ENCODE measurements around the gene PARP8.

The PARP8 gene

GRCh38 chr5:50855001-50855400 lies 188.6 kb downstream of the PARP8 start:
- DNase-seq = no peak

- no peak for DNase-seq
Measured at GRCh38 chr5:50856401-50857119, 190.1 kb downstream of the PARP8 start.

GRCh38 chr5:50863534-50864170 lies 197.2 kb downstream of the PARP8 start:
- DNase-seq = no peak

GRCh38 chr5:50864466-50864865 lies 198.0 kb downstream of the PARP8 start:
- DNase-seq = no peak

GRCh38 chr5:50866415-50866814 lies 200.0 kb downstream of the PARP8 start:
- DNase-seq = no peak

GRCh38 chr5:50867140-50867539 lies 200.7 kb downstream of the PARP8 start:
- DNase-seq = no peak

GRCh38 chr5:50873595-50874277 lies 207.3 kb downstream of the PARP8 start:
- no peak for DNase-seq

GRCh38 chr5:50874306-50875001 lies 208.0 kb downstream of the PARP8 start:
- no peak for DNase-seq

- no peak for DNase-seq
Measured at GRCh38 chr5:50875002-50875344, 208.5 kb downstream of the PARP8 start.

GRCh38 chr5:50878470-50878869 lies 212.0 kb downstream of the PARP8 start:
- DNase-seq = no peak

- DNase-seq = no peak
Measured at GRCh38 chr5:50881407-50881806, 215.0 kb downstream of the PARP8 start.

GRCh38 chr5:50886657-50887345 lies 220.4 kb downstream of the PARP8 start:
- DNase-seq = no peak

- no peak for DNase-seq
Measured at GRCh38 chr5:50887889-50888633, 221.6 kb downstream of the PARP8 start.

GRCh38 chr5:50888751-50889150 lies 222.3 kb downstream of the PARP8 start:
- no peak for DNase-seq

- no peak for DNase-seq
Measured at GRCh38 chr5:50889790-50890189, 223.4 kb downstream of the PARP8 start.
